ENCODE data around the gene PPM1H. TPM values are rescaled to one million over a fixed set of nuclear protein-coding genes. Genes with fewer than 3 reads are reported as not detected.

The PPM1H gene
- total RNA-seq, 4 donors from 2014 or later, result 0.09 to 7.6 (median 0.76) TPM; not detected in 1

GRCh38 chr12:62931477-62931876 is 3.5 kb downstream of the PPM1H start:
- WGBS, 2 donors, result 65 to 83% methylated on average over 3 of the region's 3 CpGs
- TF ChIP-seq CTCF (IDR thresholded peaks at IDR 0.05), result no peak
- no peak for TF ChIP-seq POLR2A (IDR thresholded peaks at IDR 0.05)
- no peaks in the 10 kb centered on the region for H3K9me3 ChIP-seq
- H3K4me1 ChIP-seq, result peaks cover 10 to 27% (median 14%) of the 10 kb centered on the region in 3 donors
- H3K36me3 ChIP-seq, result no peaks in the 10 kb centered on the region
- intact Hi-C loops (cut with DNase I), result no loop called here
- no peak overlapping the region for H3K4me3 ChIP-seq
- DNase-seq, result no peak
- peaks cover 0 to 61% (median 0%) of the 10 kb centered on the region in 4 donors for H3K27me3 ChIP-seq
- no peak overlapping the region for H3K27ac ChIP-seq

- intact Hi-C loops (cut with DNase I), result no loop called here
- DNase-seq, result no peak
- H3K9me3 ChIP-seq, result no peaks in the 10 kb centered on the region
- TF ChIP-seq CTCF (IDR thresholded peaks at IDR 0.05) (no peak), POLR2A (IDR thresholded peaks at IDR 0.05) (no peak)
- WGBS, 2 donors, result 27 to 33% methylated on average over 5 of the region's 5 CpGs
- H3K4me1 ChIP-seq, result peaks cover 10 to 27% (median 14%) of the 10 kb centered on the region in 3 donors
- no peak overlapping the region for H3K27ac ChIP-seq
- H3K36me3 ChIP-seq, result no peaks in the 10 kb centered on the region
- H3K27me3 ChIP-seq, result peaks cover 0 to 61% (median 0%) of the 10 kb centered on the region in 4 donors
- no peak overlapping the region for H3K4me3 ChIP-seq
Observed at GRCh38 chr12:62930546-62931425, 4.2 kb downstream of the PPM1H start.

GRCh38 chr12:62928632-62929031 is 6.3 kb downstream of the PPM1H start:
- Histone ChIP-seq H3K9me3 (no peaks in the 10 kb centered on the region), H3K36me3 (no peaks in the 10 kb centered on the region), H3K4me1 (peaks cover 1 to 9% (median 8%) of the 10 kb centered on the region in 3 donors), H3K27ac (no peak overlapping the region), H3K27me3 (peaks cover 0 to 42% (median 0%) of the 10 kb centered on the region in 4 donors), H3K4me3 (no peak overlapping the region)
- 47 to 59% methylated on average over 2 of the region's 2 CpGs for WGBS, 2 donors
- TF ChIP-seq POLR2A (IDR thresholded peaks at IDR 0.05), result no peak
- no peak for TF ChIP-seq CTCF (IDR thresholded peaks at IDR 0.05)
- DNase-seq, result no peak
- intact Hi-C loops (cut with DNase I), result no loop called here

GRCh38 chr12:62925680-62926079 is 9.3 kb downstream of the PPM1H start:
- Histone ChIP-seq H3K36me3 (no peaks in the 10 kb centered on the region), H3K4me1 (no peaks in the 10 kb centered on the region), H3K27ac (no peak overlapping the region), H3K9me3 (no peaks in the 10 kb centered on the region), H3K4me3 (no peak overlapping the region), H3K27me3 (peaks cover 0 to 14% (median 0%) of the 10 kb centered on the region in 4 donors)
- no peak for TF ChIP-seq CTCF (IDR thresholded peaks at IDR 0.05)
- TF ChIP-seq POLR2A (IDR thresholded peaks at IDR 0.05), result no peak
- intact Hi-C loops (cut with DNase I), result no loop called here
- WGBS, 2 donors, result 53 to 91% methylated on average over 1 of the region's 1 CpG
- DNase-seq, result no peak

GRCh38 chr12:62924084-62924483 is 10.9 kb downstream of the PPM1H start:
- no peaks in the 10 kb centered on the region for H3K9me3 ChIP-seq
- WGBS, 2 donors, result 64 to 89% methylated on average over 2 of the region's 2 CpGs
- no peaks in the 10 kb centered on the region for H3K36me3 ChIP-seq
- no peak overlapping the region for H3K27ac ChIP-seq
- H3K4me3 ChIP-seq, result no peak overlapping the region
- no peaks in the 10 kb centered on the region for H3K27me3 ChIP-seq
- no peak for TF ChIP-seq POLR2A (IDR thresholded peaks at IDR 0.05)
- no peak for TF ChIP-seq CTCF (IDR thresholded peaks at IDR 0.05)
- DNase-seq, result no peak
- intact Hi-C loops (cut with DNase I), result no loop called here
- no peaks in the 10 kb centered on the region for H3K4me1 ChIP-seq
